Measurements from ENCODE around the gene BORCS5. TPM values are rescaled to one million over a fixed set of nuclear protein-coding genes. Genes with fewer than 3 reads are reported as not detected.

The BORCS5 gene
- total RNA-seq, 1 experiment from 2014 or later = 17.7 TPM

DNA sequence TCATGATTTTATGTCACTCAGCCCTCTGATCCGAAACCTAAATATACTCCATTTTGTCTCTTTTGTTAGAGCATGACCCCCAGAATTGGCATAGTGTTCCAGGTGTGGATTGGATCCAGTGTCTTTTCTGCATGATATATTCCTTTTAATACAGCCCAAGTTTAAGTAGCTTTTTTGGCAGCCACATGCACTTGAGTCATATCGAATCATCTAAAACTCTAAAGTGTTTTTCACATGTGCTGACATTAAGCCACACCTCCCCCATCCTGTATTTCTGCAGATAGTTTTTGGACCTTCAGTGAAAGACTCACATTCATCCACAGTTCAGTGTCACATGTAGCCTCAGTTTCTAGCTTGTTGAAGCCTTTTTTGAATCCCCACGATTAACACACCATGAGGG, 30.6 kb downstream of the BORCS5 start:
- H3K4me1 ChIP-seq (ENCODE audit: insufficient read depth, low read length, poor library complexity, severe bottlenecking) = no peaks in the 10 kb centered on the region
- intact Hi-C loops (cut with micrococcal nuclease; ENCODE audit: unreplicated experiment) = no loop called here
- no peak overlapping the region for H3K27ac ChIP-seq (ENCODE audit: low read depth, low read length, poor library complexity, severe bottlenecking)
- TF ChIP-seq EZH2 (IDR thresholded peaks at IDR 0.05; ENCODE audit: borderline replicate concordance, low read depth, low read length, poor library complexity, severe bottlenecking) = no peak
- TF ChIP-seq, protein P1, sequence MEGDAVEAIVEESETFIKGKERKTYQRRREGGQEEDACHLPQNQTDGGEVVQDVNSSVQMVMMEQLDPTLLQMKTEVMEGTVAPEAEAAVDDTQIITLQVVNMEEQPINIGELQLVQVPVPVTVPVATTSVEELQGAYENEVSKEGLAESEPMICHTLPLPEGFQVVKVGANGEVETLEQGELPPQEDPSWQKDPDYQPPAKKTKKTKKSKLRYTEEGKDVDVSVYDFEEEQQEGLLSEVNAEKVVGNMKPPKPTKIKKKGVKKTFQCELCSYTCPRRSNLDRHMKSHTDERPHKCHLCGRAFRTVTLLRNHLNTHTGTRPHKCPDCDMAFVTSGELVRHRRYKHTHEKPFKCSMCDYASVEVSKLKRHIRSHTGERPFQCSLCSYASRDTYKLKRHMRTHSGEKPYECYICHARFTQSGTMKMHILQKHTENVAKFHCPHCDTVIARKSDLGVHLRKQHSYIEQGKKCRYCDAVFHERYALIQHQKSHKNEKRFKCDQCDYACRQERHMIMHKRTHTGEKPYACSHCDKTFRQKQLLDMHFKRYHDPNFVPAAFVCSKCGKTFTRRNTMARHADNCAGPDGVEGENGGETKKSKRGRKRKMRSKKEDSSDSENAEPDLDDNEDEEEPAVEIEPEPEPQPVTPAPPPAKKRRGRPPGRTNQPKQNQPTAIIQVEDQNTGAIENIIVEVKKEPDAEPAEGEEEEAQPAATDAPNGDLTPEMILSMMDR (conservative IDR thresholded peaks at IDR 0.05; ENCODE audit: low read depth, low read length) = no peak
- no peak for DNase-seq (ENCODE audit: low spot score)
- no TSS peak for BruUV-seq (replicated peaks)
- ChIA-PET CTCF (no interaction called here), POLR2A (ENCODE audit: low non-redundant PET) (no interaction called here)
- no peaks in the 10 kb centered on the region for H3K36me3 ChIP-seq (ENCODE audit: insufficient read depth, low read length, poor library complexity, severe bottlenecking)
- H3K4me3 ChIP-seq (ENCODE audit: low read depth, low read length, poor library complexity, severe bottlenecking) = no peak overlapping the region
- H3K27me3 ChIP-seq (replicated peaks; ENCODE audit: insufficient read depth, low read depth, low read length, poor library complexity) = no peaks in the 10 kb centered on the region
- no peaks in the 10 kb centered on the region for H3K9me3 ChIP-seq (ENCODE audit: low read depth, low read length, poor library complexity, severe bottlenecking)

DNA sequence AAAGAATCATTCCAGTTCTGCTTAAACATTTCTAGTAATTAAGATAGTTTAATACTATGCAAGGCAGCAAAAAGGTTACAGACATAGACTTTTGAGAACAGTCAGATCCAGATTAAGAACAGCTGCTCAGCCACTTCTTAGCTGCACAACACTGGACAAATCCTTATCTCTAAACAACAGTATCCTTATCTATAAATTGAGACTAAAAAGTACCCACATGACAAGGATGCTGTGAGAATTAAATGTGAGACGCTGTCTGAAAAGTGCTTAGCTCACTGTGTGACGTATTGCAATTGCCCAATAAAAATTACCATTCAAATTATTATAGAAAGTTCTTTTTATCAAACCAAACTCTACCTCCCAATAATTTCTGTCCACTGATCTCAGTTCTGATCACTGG, 35.5 kb downstream of the BORCS5 start:
- H3K4me3 ChIP-seq (ENCODE audit: low read depth, low read length, poor library complexity, severe bottlenecking) = no peak overlapping the region
- intact Hi-C loops (cut with micrococcal nuclease; ENCODE audit: unreplicated experiment) = no loop called here
- CTCF ChIA-PET = no interaction called here
- no peak for TF ChIP-seq EZH2 (IDR thresholded peaks at IDR 0.05; ENCODE audit: borderline replicate concordance, low read depth, low read length, poor library complexity, severe bottlenecking)
- TF ChIP-seq, protein P1 (conservative IDR thresholded peaks at IDR 0.05; ENCODE audit: low read depth, low read length) = no peak
- DNase-seq (ENCODE audit: low spot score) = no peak
- BruUV-seq (replicated peaks) = no TSS peak
- POLR2A ChIA-PET (ENCODE audit: low non-redundant PET) = no interaction called here
- no peaks in the 10 kb centered on the region for H3K36me3 ChIP-seq (ENCODE audit: insufficient read depth, low read length, poor library complexity, severe bottlenecking)
- H3K27me3 ChIP-seq (replicated peaks; ENCODE audit: insufficient read depth, low read depth, low read length, poor library complexity) = no peaks in the 10 kb centered on the region
- no peaks in the 10 kb centered on the region for H3K4me1 ChIP-seq (ENCODE audit: insufficient read depth, low read length, poor library complexity, severe bottlenecking)
- H3K9me3 ChIP-seq (ENCODE audit: low read depth, low read length, poor library complexity, severe bottlenecking) = no peaks in the 10 kb centered on the region
- no peak overlapping the region for H3K27ac ChIP-seq (ENCODE audit: low read depth, low read length, poor library complexity, severe bottlenecking)

DNA sequence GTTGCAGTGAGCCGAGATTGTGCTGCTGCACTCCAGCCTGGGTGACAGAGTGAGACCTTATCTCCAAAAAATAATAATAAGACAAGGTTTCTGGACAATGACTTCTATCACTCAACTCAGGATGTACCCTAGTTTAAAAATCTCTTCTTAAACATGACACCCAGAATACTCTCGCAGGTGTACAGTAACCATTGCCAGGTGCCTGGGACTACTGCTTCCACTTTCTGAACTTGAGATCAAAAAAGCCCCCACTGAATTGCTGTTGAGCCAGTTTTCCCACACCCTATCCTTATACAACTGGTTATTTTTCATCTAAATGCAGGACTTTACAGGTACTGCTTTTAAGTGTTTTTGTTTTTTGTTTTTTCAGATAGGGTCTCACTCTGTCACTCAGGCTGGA, 36.3 kb downstream of the BORCS5 start:
- H3K27me3 ChIP-seq (replicated peaks; ENCODE audit: insufficient read depth, low read depth, low read length, poor library complexity) = no peaks in the 10 kb centered on the region
- H3K4me1 ChIP-seq (ENCODE audit: insufficient read depth, low read length, poor library complexity, severe bottlenecking) = no peaks in the 10 kb centered on the region
- no peak overlapping the region for H3K4me3 ChIP-seq (ENCODE audit: low read depth, low read length, poor library complexity, severe bottlenecking)
- BruUV-seq (replicated peaks) = no TSS peak
- ChIA-PET CTCF (no interaction called here), POLR2A (ENCODE audit: low non-redundant PET) (no interaction called here)
- intact Hi-C loops (cut with micrococcal nuclease; ENCODE audit: unreplicated experiment) = no loop called here
- TF ChIP-seq EZH2 (IDR thresholded peaks at IDR 0.05; ENCODE audit: borderline replicate concordance, low read depth, low read length, poor library complexity, severe bottlenecking) = no peak
- TF ChIP-seq, protein P1 (conservative IDR thresholded peaks at IDR 0.05; ENCODE audit: low read depth, low read length) = no peak
- no peaks in the 10 kb centered on the region for H3K36me3 ChIP-seq (ENCODE audit: insufficient read depth, low read length, poor library complexity, severe bottlenecking)
- H3K9me3 ChIP-seq (ENCODE audit: low read depth, low read length, poor library complexity, severe bottlenecking) = no peaks in the 10 kb centered on the region
- DNase-seq (ENCODE audit: low spot score) = no peak
- no peak overlapping the region for H3K27ac ChIP-seq (ENCODE audit: low read depth, low read length, poor library complexity, severe bottlenecking)

All from A673 (cell line).